SK-N-SH (cell line): ENCODE results near the gene GRIP1. TPM values are rescaled to one million over a fixed set of nuclear protein-coding genes. Genes with fewer than 3 reads are reported as not detected.

Experiments
- CTCF ChIA-PET: fragments of 300-600, 350-600 bp; formaldehyde crosslinking; extraction: SDS; loops from one replicate; lab custom pipeline; 2021; lab: Yijun Ruan, JAX
- POLR2A ChIA-PET: fragments of 350-600 bp; sonication (Branson Sonifier 250); formaldehyde crosslinking; extraction: SDS; loops from one replicate; lab custom pipeline; 2020; ENCODE audit warnings: antibody characterized with exemption, inconsistent platforms; lab: Yijun Ruan, JAX
- DNase-seq: peaks from one replicate; pipeline ENCODE4 v3.0.0; 2012
- H2AFZ ChIP-seq: fragments of 200-600 bp; sonication (generic); 2 replicates; pipeline ENCODE4 v1.8.1; 2016; ENCODE audit warnings: antibody characterized with exemption, mild to moderate bottlenecking, low read depth
- H3F3A ChIP-seq: fragments of 200-600 bp; sonication (generic); replicated peaks from 2 replicates; pipeline ENCODE3; 2016; ENCODE audit warnings: antibody characterized with exemption, mild to moderate bottlenecking; ENCODE audit not compliant: insufficient read depth
- H3K27ac ChIP-seq, 2 experiments: fragments of 200-500 bp in 1 of 2; fragments of 200-600 bp in 1 of 2; sonication (Bioruptor generic) in 1 of 2; sonication (generic), shearing (Covaris generic) in 1 of 2; 2 replicates each; pipeline versions ENCODE4 v1.5.1 to v1.6.1; 2014 to 2016; ENCODE audit warnings: low read depth in 2 of 2, inconsistent platforms in 1 of 2, low read length in 1 of 2, mild to moderate bottlenecking in 1 of 2, mixed read lengths in 1 of 2
- H3K27me3 ChIP-seq: fragments of 200-600 bp; sonication (generic), shearing (Covaris generic); 2 replicates; pipeline ENCODE4 v1.6.1; 2016; ENCODE audit warnings: mixed run types; ENCODE audit not compliant: insufficient read depth
- H3K36me3 ChIP-seq, 2 experiments: fragments of 200-500 bp in 1 of 2; fragments of 200-600 bp in 1 of 2; sonication (Bioruptor generic) in 1 of 2; sonication (generic) in 1 of 2; replicated peaks in 1 of 2; 2 replicates each; pipeline versions ENCODE3 to v1.5.1; 2014 to 2016; ENCODE audit warnings: low read length in 1 of 2, mild to moderate bottlenecking in 1 of 2; ENCODE audit not compliant: insufficient read depth in 2 of 2, control insufficient read depth in 1 of 2
- H3K4me1 ChIP-seq, 2 experiments: fragments of 200-500 bp in 1 of 2; fragments of 200-600 bp in 1 of 2; sonication (Bioruptor generic) in 1 of 2; sonication (generic), shearing (Covaris generic) in 1 of 2; 2 replicates each; pipeline versions ENCODE4 v1.5.1 to v1.6.1; 2014 to 2016; ENCODE audit warnings: low read depth in 1 of 2, low read length in 1 of 2, mixed run types in 1 of 2; ENCODE audit not compliant: insufficient read depth in 2 of 2, control insufficient read depth in 1 of 2
- H3K4me2 ChIP-seq: fragments of 200-600 bp; sonication (generic), shearing (Covaris generic); 2 replicates; pipeline ENCODE4 v1.6.1; 2017; ENCODE audit warnings: mixed run types
- H3K4me3 ChIP-seq, 2 experiments: fragments of 200-500 bp in 1 of 2; fragments of 200-600 bp in 1 of 2; sonication (Bioruptor generic) in 1 of 2; sonication (generic), shearing (Covaris generic) in 1 of 2; 2 replicates each; pipeline versions ENCODE4 v1.5.1 to v1.8.1; 2014 to 2016; ENCODE audit warnings: low read depth in 2 of 2, inconsistent platforms in 1 of 2, low read length in 1 of 2, mild to moderate bottlenecking in 1 of 2, mixed read lengths in 1 of 2, moderate library complexity in 1 of 2
- H3K79me2 ChIP-seq: fragments of 200-600 bp; sonication (generic); 2 replicates; pipeline ENCODE4 v1.8.1; 2017; ENCODE audit warnings: mild to moderate bottlenecking; ENCODE audit not compliant: insufficient read depth
- H3K9ac ChIP-seq: fragments of 200-600 bp; sonication (generic); 2 replicates; pipeline ENCODE4 v1.6.1; 2017; ENCODE audit warnings: mixed run types
- H3K9me2 ChIP-seq: fragments of 200-600 bp; sonication (generic); 2 replicates; pipeline ENCODE4 v1.6.1; 2017; ENCODE audit warnings: mixed run types
- H3K9me3 ChIP-seq: fragments of 200-600 bp; sonication (generic); 2 replicates; pipeline ENCODE4 v1.6.1; 2017; ENCODE audit warnings: mixed run types, mild to moderate bottlenecking, moderate library complexity
- H4K20me1 ChIP-seq: fragments of 200-600 bp; sonication (generic); 2 replicates; pipeline ENCODE4 v1.6.1; 2017; ENCODE audit warnings: mild to moderate bottlenecking, mixed run types; ENCODE audit not compliant: insufficient read depth
- CHD2 ChIP-seq: fragments of 150-350 bp; IDR thresholded peaks from 2 replicates; pipeline ENCODE4 v1.6.1; 2018; ENCODE audit warnings: low read length; ENCODE audit not compliant: partially characterized antibody
- ELF1 ChIP-seq: IDR thresholded peaks from 2 replicates; pipeline ENCODE4 v1.4.0; 2012
- EP300 ChIP-seq, 2 experiments: IDR thresholded peaks; 2 replicates each; pipeline versions ENCODE4 v1.4.0 to v1.6.1; 2012; ENCODE audit warnings: borderline replicate concordance in 1 of 2, low read depth in 1 of 2, low read length in 1 of 2
- FOXM1 ChIP-seq: IDR thresholded peaks from 2 replicates; pipeline ENCODE4 v1.4.0; 2012; ENCODE audit warnings: low read depth, mild to moderate bottlenecking
- MXI1 ChIP-seq: IDR thresholded peaks from 2 replicates; pipeline ENCODE4 v1.6.1; 2012; ENCODE audit warnings: mild to moderate bottlenecking, low read depth, low read length, improper control_type of control experiment
- PBX3 ChIP-seq: IDR thresholded peaks from 2 replicates; pipeline ENCODE4; 2012
- RAD21 ChIP-seq: IDR thresholded peaks from 2 replicates; pipeline ENCODE4 v1.6.1; 2012; ENCODE audit warnings: mild to moderate bottlenecking, low read length
- REST ChIP-seq: IDR thresholded peaks from 2 replicates; pipeline ENCODE4 v1.6.1; 2012; ENCODE audit warnings: mild to moderate bottlenecking, low read depth, low read length, moderate library complexity
- RFX5 ChIP-seq: IDR thresholded peaks from 2 replicates; pipeline ENCODE4 v1.6.1; 2012; ENCODE audit warnings: mild to moderate bottlenecking, improper control_type of control experiment, low read length
- RXRA ChIP-seq: IDR thresholded peaks from 2 replicates; pipeline ENCODE4 v1.4.0; 2012; ENCODE audit warnings: low read depth, mild to moderate bottlenecking, borderline replicate concordance
- SMC3 ChIP-seq: IDR thresholded peaks from 2 replicates; pipeline ENCODE4 v1.6.1; 2012; ENCODE audit warnings: low read depth, low read length, improper control_type of control experiment
- TAF1 ChIP-seq: IDR thresholded peaks from 2 replicates; pipeline ENCODE4 v1.6.1; 2012; ENCODE audit warnings: low read depth, mild to moderate bottlenecking, low read length, moderate library complexity, borderline replicate concordance
- TCF12 ChIP-seq: IDR thresholded peaks from 2 replicates; pipeline ENCODE4 v1.4.0; 2012
- TEAD4 ChIP-seq: IDR thresholded peaks from 2 replicates; pipeline ENCODE4 v1.4.0; 2012; ENCODE audit warnings: mild to moderate bottlenecking, borderline replicate concordance; ENCODE audit not compliant: insufficient read depth
- WGBS: methylation state at CpG from one replicate; pipeline ENCODE4 v1.1.6; 2017; ENCODE audit warnings: low lambda C conversion rate; 5-methylcytosine and 5-hydroxymethylcytosine counted together
- polyA plus RNA-seq, 3 experiments: library from polyadenylated mRNA; depleted of rRNA; stranded (reverse); fragments of >200 nt; gene quantifications; 2 replicates each; pipeline ENCODE4 v1.2.3, GENCODE V29; 2012
- TF ChIP-seq, protein P1 (sequence below): IDR thresholded peaks from 2 replicates; pipeline ENCODE4 v1.4.0; 2012; ENCODE audit warnings: low read depth
- TF ChIP-seq, protein P2 (sequence below): IDR thresholded peaks from 2 replicates; pipeline ENCODE4 v1.4.0; 2012; ENCODE audit warnings: low read depth, borderline replicate concordance

The GRIP1 gene
- polyA plus RNA-seq, 1 of the 3 experiments (the other 2 are of a cell fraction): 0.07 TPM

DNA sequence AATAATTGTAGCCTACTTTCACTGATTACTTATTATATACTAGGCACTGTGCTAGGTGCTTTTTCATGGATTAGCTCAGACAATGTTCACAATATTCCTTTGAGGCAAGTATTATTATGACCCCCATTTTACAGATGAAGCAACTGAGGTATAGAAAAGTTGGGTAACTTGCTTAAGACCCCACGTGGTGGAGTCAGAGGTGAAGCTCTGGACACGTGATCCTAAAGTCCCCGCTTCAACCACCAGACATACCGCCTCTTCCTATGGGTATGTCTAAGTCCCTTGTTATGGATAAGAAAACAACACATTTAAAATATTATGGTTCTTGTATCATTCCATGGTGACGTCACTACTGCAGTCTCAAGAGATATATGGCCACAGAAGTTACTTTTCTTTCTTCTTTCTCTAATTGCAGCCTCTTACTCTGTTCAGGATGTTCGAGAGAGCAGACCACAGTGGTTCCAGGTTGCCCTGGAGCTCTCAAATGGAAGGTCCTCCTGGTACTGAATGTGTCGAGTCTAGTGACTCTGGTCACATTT lies 218.9 kb downstream of the GRIP1 start:
- Histone ChIP-seq H4K20me1 (no peaks in the 10 kb centered on the region), H3F3A (no peaks in the 10 kb centered on the region), H3K9me3 (no peaks in the 10 kb centered on the region), H3K36me3 (no peaks in the 10 kb centered on the region), H3K79me2 (no peaks in the 10 kb centered on the region), H2AFZ (no peak overlapping the region), H3K27ac (no peak overlapping the region), H3K4me2 (no peak overlapping the region), H3K9me2 (no peaks in the 10 kb centered on the region), H3K27me3 (peaks cover 5% of the 10 kb centered on the region; the same call in 1 of the 2 replicates), H3K4me1 (no peaks in the 10 kb centered on the region), H3K9ac (no peak overlapping the region), H3K4me3 (no peak overlapping the region)
- CTCF ChIA-PET: interaction anchor here (1.0 kb wide), 1 partner anchor 51 kb away, joined by 3 read pairs; no protein-coding TSS in a partner anchor
- TF ChIP-seq TAF1 (no peak), TEAD4 (no peak), CHD2 (no peak), REST (no peak), EP300 (IDR thresholded peaks at IDR 0.05; ENCODE audit: borderline replicate concordance in 1 of 2, low read depth in 1 of 2, low read length in 1 of 2) (no peak), RXRA (no peak), PBX3 (no peak), ELF1 (no peak), FOXM1 (no peak), TCF12 (no peak), SMC3 (no peak), MXI1 (no peak), RAD21 (no peak), RFX5 (no peak)
- TF ChIP-seq, protein P1, sequence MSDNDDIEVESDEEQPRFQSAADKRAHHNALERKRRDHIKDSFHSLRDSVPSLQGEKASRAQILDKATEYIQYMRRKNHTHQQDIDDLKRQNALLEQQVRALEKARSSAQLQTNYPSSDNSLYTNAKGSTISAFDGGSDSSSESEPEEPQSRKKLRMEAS: no peak
- TF ChIP-seq, protein P2, sequence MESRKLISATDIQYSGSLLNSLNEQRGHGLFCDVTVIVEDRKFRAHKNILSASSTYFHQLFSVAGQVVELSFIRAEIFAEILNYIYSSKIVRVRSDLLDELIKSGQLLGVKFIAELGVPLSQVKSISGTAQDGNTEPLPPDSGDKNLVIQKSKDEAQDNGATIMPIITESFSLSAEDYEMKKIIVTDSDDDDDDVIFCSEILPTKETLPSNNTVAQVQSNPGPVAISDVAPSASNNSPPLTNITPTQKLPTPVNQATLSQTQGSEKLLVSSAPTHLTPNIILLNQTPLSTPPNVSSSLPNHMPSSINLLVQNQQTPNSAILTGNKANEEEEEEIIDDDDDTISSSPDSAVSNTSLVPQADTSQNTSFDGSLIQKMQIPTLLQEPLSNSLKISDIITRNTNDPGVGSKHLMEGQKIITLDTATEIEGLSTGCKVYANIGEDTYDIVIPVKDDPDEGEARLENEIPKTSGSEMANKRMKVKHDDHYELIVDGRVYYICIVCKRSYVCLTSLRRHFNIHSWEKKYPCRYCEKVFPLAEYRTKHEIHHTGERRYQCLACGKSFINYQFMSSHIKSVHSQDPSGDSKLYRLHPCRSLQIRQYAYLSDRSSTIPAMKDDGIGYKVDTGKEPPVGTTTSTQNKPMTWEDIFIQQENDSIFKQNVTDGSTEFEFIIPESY: no peak
- no peak for DNase-seq
- POLR2A ChIA-PET: no interaction called here
- 33% methylated on average over 7 of the region's 7 CpGs for WGBS
